Activated T-helper 2 cell treated with anti-CD3 and anti-CD28 coated beads, Interferon-gamma antibody, Interleukin-2, Interleukin-4, amounts not matched to agents 10 μg/mL and 5 μg/mL and 100 μg/mL, durations not matched to agents 14 hours and 24 hours and 36 hours (primary cell): ENCODE data around the gene ZFR2. TPM values are rescaled to one million over a fixed set of nuclear protein-coding genes. Genes with fewer than 3 reads are reported as not detected.

Experiments
- DNase-seq: peaks from one replicate; pipeline ENCODE4 v3.0.0; 2021; ENCODE audit warnings: low spot score
- H3K27ac Mint-ChIP-seq: one replicate; pipeline ENCODE4 v1.8.0; 2021; ENCODE audit warnings: mixed read lengths
- H3K27me3 Mint-ChIP-seq: one replicate; pipeline ENCODE4 v1.8.0; 2021; ENCODE audit warnings: low read depth, mixed read lengths
- H3K36me3 Mint-ChIP-seq: one replicate; pipeline ENCODE4 v1.8.0; 2021; ENCODE audit warnings: low read depth, mixed read lengths
- H3K4me1 Mint-ChIP-seq: one replicate; pipeline ENCODE4 v1.8.0; 2021; ENCODE audit warnings: low read depth, mixed read lengths
- H3K4me3 Mint-ChIP-seq: one replicate; pipeline ENCODE4 v1.8.0; 2021; ENCODE audit warnings: low read depth, mild to moderate bottlenecking, moderate library complexity, mixed read lengths
- H3K9me3 Mint-ChIP-seq: one replicate; pipeline ENCODE4 v1.8.0; 2021; ENCODE audit warnings: mixed read lengths
- intact Hi-C: fragments of 100-400 bp; cut with micrococcal nuclease; formaldehyde crosslinking; loops from one replicate; pipeline ENCODE4 v1.15.1; 2023
- total RNA-seq: library from RNA; stranded (reverse); gene quantifications from 2 replicates; pipeline ENCODE4 v1.2.3, GENCODE V29; 2022

ZFR2 gene
- total RNA-seq, 1 donor from 2014 or later = 0.27 TPM

- no peak overlapping the region for H3K4me3 Mint-ChIP-seq
- H3K27me3 Mint-ChIP-seq = no peaks in the 10 kb centered on the region
- DNase-seq = no peak
- intact Hi-C loops = no loop called here
- H3K36me3 Mint-ChIP-seq = no peaks in the 10 kb centered on the region
- H3K27ac Mint-ChIP-seq = no peak overlapping the region
- no peaks in the 10 kb centered on the region for H3K4me1 Mint-ChIP-seq
- H3K9me3 Mint-ChIP-seq = peaks cover 11% of the 10 kb centered on the region
Observed at GRCh38 chr19:3840804-3841203, 28.0 kb downstream of the ZFR2 start.

DNA sequence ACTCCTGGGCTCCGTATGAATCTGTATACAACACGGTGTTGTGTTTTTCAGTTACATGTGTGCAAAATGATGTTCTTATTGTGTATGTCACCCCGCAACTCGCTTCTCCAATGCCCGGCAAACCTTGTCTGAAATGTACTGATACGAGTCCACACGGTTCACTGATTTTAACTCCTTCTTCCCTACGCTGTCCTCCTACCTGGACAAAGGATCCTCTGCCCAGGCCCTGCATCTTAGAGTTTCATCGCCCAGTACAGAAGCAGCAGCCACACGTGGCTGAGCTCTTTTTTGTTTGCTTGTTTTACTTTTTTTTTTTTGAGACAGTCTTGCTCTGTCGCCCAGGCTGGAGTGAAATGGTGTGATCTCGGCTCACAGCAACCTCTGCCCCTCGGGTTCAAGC is 28.9 kb downstream of the ZFR2 start:
- no peak for DNase-seq
- Mint-ChIP-seq H3K27me3 (no peaks in the 10 kb centered on the region), H3K27ac (no peak overlapping the region), H3K4me1 (no peaks in the 10 kb centered on the region), H3K9me3 (peaks cover 11% of the 10 kb centered on the region), H3K4me3 (no peak overlapping the region), H3K36me3 (no peaks in the 10 kb centered on the region)
- intact Hi-C loops = no loop called here

- Mint-ChIP-seq H3K4me3 (no peak overlapping the region), H3K9me3 (peaks cover 11% of the 10 kb centered on the region), H3K4me1 (no peaks in the 10 kb centered on the region), H3K36me3 (no peaks in the 10 kb centered on the region), H3K27me3 (no peaks in the 10 kb centered on the region), H3K27ac (no peak overlapping the region)
- DNase-seq = no peak
- intact Hi-C loops = no loop called here
Observed at GRCh38 chr19:3838661-3839060, 30.2 kb downstream of the ZFR2 start.

GRCh38 chr19:3837922-3838321 is 30.9 kb downstream of the ZFR2 start:
- Mint-ChIP-seq H3K4me3 (no peak overlapping the region), H3K36me3 (no peaks in the 10 kb centered on the region), H3K4me1 (no peaks in the 10 kb centered on the region), H3K27ac (no peak overlapping the region), H3K9me3 (peaks cover 11% of the 10 kb centered on the region), H3K27me3 (no peaks in the 10 kb centered on the region)
- intact Hi-C loops = no loop called here
- DNase-seq = no peak

- H3K4me1 Mint-ChIP-seq = no peaks in the 10 kb centered on the region
- peaks cover 11% of the 10 kb centered on the region for H3K9me3 Mint-ChIP-seq
- intact Hi-C loops = no loop called here
- no peak for DNase-seq
- no peaks in the 10 kb centered on the region for H3K36me3 Mint-ChIP-seq
- no peaks in the 10 kb centered on the region for H3K27me3 Mint-ChIP-seq
- no peak overlapping the region for H3K4me3 Mint-ChIP-seq
- no peak overlapping the region for H3K27ac Mint-ChIP-seq
Observed at GRCh38 chr19:3837332-3837731, 31.5 kb downstream of the ZFR2 start.

- no peak for DNase-seq
- Mint-ChIP-seq H3K27me3 (no peaks in the 10 kb centered on the region), H3K27ac (no peak overlapping the region), H3K36me3 (no peaks in the 10 kb centered on the region), H3K4me1 (no peaks in the 10 kb centered on the region), H3K4me3 (no peak overlapping the region), H3K9me3 (peaks cover 11% of the 10 kb centered on the region)
- intact Hi-C loops = no loop called here
Observed at GRCh38 chr19:3836887-3837286, 32.0 kb downstream of the ZFR2 start.

GRCh38 chr19:3835055-3835435 is 33.8 kb downstream of the ZFR2 start:
- H3K27ac Mint-ChIP-seq = no peak overlapping the region
- no peaks in the 10 kb centered on the region for H3K27me3 Mint-ChIP-seq
- DNase-seq = no peak
- H3K4me3 Mint-ChIP-seq = no peak overlapping the region
- H3K9me3 Mint-ChIP-seq = peaks cover 11% of the 10 kb centered on the region
- H3K36me3 Mint-ChIP-seq = no peaks in the 10 kb centered on the region
- no peaks in the 10 kb centered on the region for H3K4me1 Mint-ChIP-seq
- intact Hi-C loops = no loop called here

GRCh38 chr19:3834349-3835054 is 34.3 kb downstream of the ZFR2 start:
- Mint-ChIP-seq H3K4me3 (no peak overlapping the region), H3K36me3 (no peaks in the 10 kb centered on the region), H3K4me1 (no peaks in the 10 kb centered on the region), H3K27ac (no peak overlapping the region), H3K9me3 (peaks cover 11% of the 10 kb centered on the region), H3K27me3 (no peaks in the 10 kb centered on the region)
- DNase-seq = no peak
- intact Hi-C loops = no loop called here

GRCh38 chr19:3833578-3834348 is 35.1 kb downstream of the ZFR2 start:
- no peak for DNase-seq
- Mint-ChIP-seq H3K9me3 (peaks cover 11% of the 10 kb centered on the region), H3K27ac (no peak overlapping the region), H3K4me3 (no peak overlapping the region), H3K36me3 (no peaks in the 10 kb centered on the region), H3K27me3 (no peaks in the 10 kb centered on the region), H3K4me1 (no peaks in the 10 kb centered on the region)
- intact Hi-C loops = no loop called here

- no peaks in the 10 kb centered on the region for H3K27me3 Mint-ChIP-seq
- H3K9me3 Mint-ChIP-seq = no peaks in the 10 kb centered on the region
- no peak overlapping the region for H3K27ac Mint-ChIP-seq
Observed at GRCh38 chr19:3832001-3832400, 36.8 kb downstream of the ZFR2 start.

DNA sequence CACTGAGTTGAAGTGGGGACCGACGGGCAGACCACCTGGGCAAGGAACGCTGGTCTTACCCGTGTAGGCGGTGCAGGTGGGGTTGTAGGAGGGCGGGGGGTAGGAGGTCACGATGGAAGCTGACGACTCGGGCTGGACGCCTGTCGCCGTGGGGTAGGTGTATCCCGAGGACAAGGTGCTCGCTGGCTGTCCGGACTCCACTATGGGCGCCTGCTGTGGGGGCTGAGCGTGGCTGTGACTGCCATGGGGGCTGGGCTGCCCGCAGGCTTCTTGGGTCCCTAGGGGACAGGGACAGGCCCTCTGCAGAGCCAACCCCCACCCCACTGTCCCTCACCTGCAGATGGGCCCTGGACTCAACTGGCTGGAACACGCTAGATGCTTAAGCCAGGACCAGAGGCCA is 37.2 kb downstream of the ZFR2 start:
- Mint-ChIP-seq H3K9me3 (no peaks in the 10 kb centered on the region), H3K4me1 (no peaks in the 10 kb centered on the region), H3K27me3 (no peaks in the 10 kb centered on the region), H3K4me3 (no peak overlapping the region), H3K27ac (no peak overlapping the region), H3K36me3 (no peaks in the 10 kb centered on the region)
- no peak for DNase-seq
- intact Hi-C loops = no loop called here

More at GRCh38 chr19:3832001-3832400, 36.8 kb downstream of the ZFR2 start:
- Mint-ChIP-seq H3K4me3 (no peak overlapping the region), H3K36me3 (no peaks in the 10 kb centered on the region), H3K4me1 (no peaks in the 10 kb centered on the region)
- DNase-seq = no peak
- intact Hi-C loops = no loop called here

DNA sequence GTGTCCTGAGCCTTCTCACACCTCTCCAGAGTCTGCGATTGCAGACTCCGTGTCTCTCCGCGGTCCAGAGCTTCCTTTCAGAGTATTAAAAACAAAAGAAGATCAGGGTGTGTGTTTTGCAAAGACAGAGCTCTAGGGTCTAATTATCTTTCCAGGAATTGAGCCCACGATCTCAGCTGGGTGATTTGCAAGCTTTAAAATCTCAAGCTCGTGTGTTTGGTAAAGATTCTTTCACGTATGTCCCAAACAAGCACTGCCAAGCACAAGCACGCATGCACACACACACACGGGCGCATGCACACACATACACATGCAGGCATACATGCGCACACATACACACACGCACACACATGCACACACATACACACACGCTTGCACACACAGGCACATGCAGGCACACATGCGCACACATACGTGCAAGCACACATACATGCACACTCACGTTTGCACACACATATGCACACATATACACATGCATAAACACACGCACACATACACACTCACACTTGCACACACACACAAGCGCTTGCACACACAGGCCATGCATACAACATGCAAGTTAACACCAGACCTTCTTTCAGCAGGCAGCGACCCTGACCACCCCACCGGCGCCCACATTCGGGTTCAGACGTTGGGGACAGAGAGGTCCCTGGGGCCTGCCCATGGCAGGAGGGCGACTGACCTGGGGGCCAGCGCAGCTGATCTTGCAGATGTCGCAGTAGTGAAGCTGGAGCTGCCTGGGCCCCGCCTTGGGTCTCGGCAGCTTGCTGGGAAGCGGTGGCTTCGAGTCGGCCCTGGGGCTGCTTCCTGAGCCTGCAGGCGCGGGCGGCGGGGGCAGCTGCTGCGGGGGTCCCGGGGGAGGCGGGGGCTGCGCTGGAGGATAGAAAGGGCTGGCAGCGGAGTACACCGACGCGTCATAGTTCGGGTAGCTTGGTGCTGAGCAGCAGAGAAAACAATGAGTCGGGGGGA is 37.9 kb downstream of the ZFR2 start:
- no peaks in the 10 kb centered on the region for H3K9me3 Mint-ChIP-seq
- no peaks in the 10 kb centered on the region for H3K27me3 Mint-ChIP-seq
- no peaks in the 10 kb centered on the region for H3K36me3 Mint-ChIP-seq
- no peak overlapping the region for H3K27ac Mint-ChIP-seq
- no peaks in the 10 kb centered on the region for H3K4me1 Mint-ChIP-seq
- intact Hi-C loops = no loop called here
- H3K4me3 Mint-ChIP-seq = no peak overlapping the region
- DNase-seq = no peak
